Gastrocnemius medialis (tissue), 4 donors: ENCODE data around the gene CD248. TPM values are rescaled to one million over a fixed set of nuclear protein-coding genes. Genes with fewer than 3 reads are reported as not detected.

ENCODE experiments used
- ATAC-seq, 2 donors: fragments of 150-250 bp; one replicate each; pipeline ENCODE4 v1.9.1; 2016
- DNase-seq, 2 donors: peaks; one replicate each; pipeline ENCODE4 v3.0.0-alpha.2; 2019
- H3K27ac ChIP-seq, 4 donors: fragments of 200-600 bp; sonication (generic); 1 replicate in 1 of 4; 2 replicates in 3 of 4; pipeline ENCODE4 v1.5.1; 2016 to 2018; ENCODE audit warnings: mild to moderate bottlenecking in 2 of 4, moderate library complexity in 1 of 4
- H3K27me3 ChIP-seq, 3 donors: fragments of 200-600 bp; sonication (generic) in 2 of 3; 1 replicate in 1 of 3; 2 replicates in 2 of 3; pipeline versions ENCODE4 v1.5.1 to v1.6.0; 2016 to 2019; ENCODE audit warnings: mild to moderate bottlenecking in 1 of 3, moderate library complexity in 1 of 3
- H3K36me3 ChIP-seq, 2 donors: fragments of 200-600 bp; sonication (generic) in 1 of 2; one replicate each; pipeline ENCODE4 v1.5.1; 2017 to 2018
- H3K4me1 ChIP-seq, 2 donors: fragments of 200-600 bp; sonication (generic) in 1 of 2; one replicate each; pipeline ENCODE4 v1.5.1; 2016 to 2017; ENCODE audit warnings: mild to moderate bottlenecking in 2 of 2
- H3K4me3 ChIP-seq, 4 donors: fragments of 200-600 bp; sonication (generic) in 3 of 4; 1 replicate in 1 of 4; 2 replicates in 3 of 4; pipeline ENCODE4 v1.5.1; 2016 to 2019; ENCODE audit warnings: mild to moderate bottlenecking in 2 of 4
- H3K9me3 ChIP-seq, 3 donors: fragments of 200-600 bp; sonication (generic) in 2 of 3; 1 replicate in 1 of 3; 2 replicates in 2 of 3; pipeline ENCODE4 v1.5.1; 2016 to 2019
- CTCF ChIP-seq, 5 experiments: fragments of 450-650 bp in 3 of 5; fragments of 200-600 bp in 2 of 5; sonication (generic) in 2 of 5; IDR thresholded peaks in 4 of 5; conservative IDR thresholded peaks in 1 of 5; 1 replicate in 4 of 5; 2 replicates in 1 of 5; pipeline ENCODE4 v1.5.1; 2016 to 2019; ENCODE audit warnings: antibody characterized with exemption in 5 of 5, mild to moderate bottlenecking in 3 of 5, moderate library complexity in 3 of 5
- POLR2A ChIP-seq, 2 donors: fragments of 450-650 bp; IDR thresholded peaks; one replicate each; pipeline ENCODE4 v1.6.1; 2017; ENCODE audit warnings: antibody characterized with exemption in 2 of 2, mild to moderate bottlenecking in 2 of 2, moderate library complexity in 2 of 2
- in situ Hi-C, 4 donors: fragments of 200-750 bp; cut with MboI; loops; one replicate each; pipeline versions ENCODE4 v1.15.0 to v1.8.0; 2017; ENCODE audit warnings: low sequenced_read_pairs in 4 of 4
- intact Hi-C: fragments of 100-400 bp; cut with DNase I; formaldehyde crosslinking; loops from one replicate; pipeline ENCODE4 v1.15.1; 2023; ENCODE audit warnings: low total_unique reads
- total RNA-seq, 4 donors: library from RNA; depleted of rRNA; stranded (reverse); fragments of >200 nt; gene quantifications; one replicate each; pipeline versions ENCODE4 v1.1.0 to v1.2.3, GENCODE V29; 2016

Gene CD248
- total RNA-seq, 4 donors from 2014 or later = 0.46 to 4.6 (median 2.8) TPM

- H3K27ac ChIP-seq = peak overlapping the region in 2 of 4 donors; percentile 41 to 68
- TF ChIP-seq POLR2A (IDR thresholded peaks at IDR 0.05) (no peak), CTCF (IDR thresholded peaks at IDR 0.05 in 4 of 5, conservative IDR thresholded peaks at IDR 0.05 in 1 of 5) (no peak)
- no peaks in the 10 kb centered on the region for H3K27me3 ChIP-seq
- no peaks in the 10 kb centered on the region for H3K9me3 ChIP-seq
- no peak for ATAC-seq
- no peaks in the 10 kb centered on the region for H3K36me3 ChIP-seq
- in situ Hi-C loops = loop anchor here in 1 of 4 donors (5.0 kb wide), 1 partner anchor 62 kb away; no protein-coding TSS in a partner anchor
- no peak overlapping the region for H3K4me3 ChIP-seq
- peaks cover 12 to 24% of the 10 kb centered on the region in 2 donors for H3K4me1 ChIP-seq
- intact Hi-C loops = no loop called here
- DNase-seq = no peak
Observed at GRCh38 chr11:66325263-66325671, 8.4 kb upstream of the CD248 start.

- in situ Hi-C loops = loop anchor here in 1 of 4 donors (5.0 kb wide), 1 partner anchor 63 kb away; no protein-coding TSS in a partner anchor
- intact Hi-C loops = no loop called here
- no peaks in the 10 kb centered on the region for H3K9me3 ChIP-seq
- H3K4me1 ChIP-seq = peaks cover 12 to 24% of the 10 kb centered on the region in 2 donors
- DNase-seq = no peak
- no peaks in the 10 kb centered on the region for H3K27me3 ChIP-seq
- TF ChIP-seq POLR2A (IDR thresholded peaks at IDR 0.05) (no peak), CTCF (IDR thresholded peaks at IDR 0.05 in 4 of 5, conservative IDR thresholded peaks at IDR 0.05 in 1 of 5) (no peak)
- no peaks in the 10 kb centered on the region for H3K36me3 ChIP-seq
- no peak overlapping the region for H3K27ac ChIP-seq
- ATAC-seq = no peak
- H3K4me3 ChIP-seq = no peak overlapping the region
Observed at GRCh38 chr11:66324664-66325063, 7.8 kb upstream of the CD248 start.

GRCh38 chr11:66323684-66324083 lies 6.8 kb upstream of the CD248 start:
- Histone ChIP-seq H3K9me3 (no peaks in the 10 kb centered on the region), H3K4me3 (no peak overlapping the region), H3K27me3 (no peaks in the 10 kb centered on the region), H3K4me1 (peaks cover 9 to 25% of the 10 kb centered on the region in 2 donors), H3K27ac (no peak overlapping the region), H3K36me3 (no peaks in the 10 kb centered on the region)
- intact Hi-C loops (no loop called here), in situ Hi-C loops (no loop called here)
- DNase-seq (no peak), ATAC-seq (no peak)
- TF ChIP-seq POLR2A (IDR thresholded peaks at IDR 0.05) = no peak
- TF ChIP-seq CTCF (IDR thresholded peaks at IDR 0.05 in 4 of 5, conservative IDR thresholded peaks at IDR 0.05 in 1 of 5) = no peak

GRCh38 chr11:66322732-66323427 lies 6.0 kb upstream of the CD248 start:
- in situ Hi-C loops (no loop called here), intact Hi-C loops (no loop called here)
- Histone ChIP-seq H3K27me3 (no peaks in the 10 kb centered on the region), H3K9me3 (no peaks in the 10 kb centered on the region), H3K4me3 (no peak overlapping the region), H3K27ac (peak overlapping the region in 1 of 4 donors; percentile 18), H3K4me1 (peaks cover 6 to 20% of the 10 kb centered on the region in 2 donors), H3K36me3 (no peaks in the 10 kb centered on the region)
- DNase-seq = peak in 1 of 2 donors; percentile 65
- peak; percentile 33 to 54 for ATAC-seq
- TF ChIP-seq CTCF (IDR thresholded peaks at IDR 0.05 in 4 of 5, conservative IDR thresholded peaks at IDR 0.05 in 1 of 5) (no peak), POLR2A (IDR thresholded peaks at IDR 0.05) (no peak)
